Mammary epithelial cell (primary cell): ENCODE data around the gene CD99L2.

Experiments
- CTCF ChIP-seq, 2 donors: IDR thresholded peaks in 1 of 2; conservative IDR thresholded peaks in 1 of 2; 2 replicates each; pipeline ENCODE4 v1.5.1; 2011 to 2012; ENCODE audit warnings: inconsistent platforms in 2 of 2, low read length in 2 of 2, mild to moderate bottlenecking in 2 of 2, control low read depth in 1 of 2, low read depth in 1 of 2; ENCODE audit not compliant: insufficient read depth in 1 of 2; ENCODE audit errors: extremely low read depth in 1 of 2
- EZH2 ChIP-seq: IDR thresholded peaks from 2 replicates; pipeline ENCODE4 v1.6.1; 2012; ENCODE audit warnings: low read length, inconsistent platforms, borderline replicate concordance

- TF ChIP-seq CTCF (conservative IDR thresholded peaks at IDR 0.05 in 1 of 2, IDR thresholded peaks at IDR 0.05 in 1 of 2; ENCODE audit: extremely low read depth in 1 of 2, insufficient read depth in 1 of 2, low read depth in 1 of 2, low read length in 2 of 2) (no peak), EZH2 (no peak)
Observed at GRCh38 chrX:150775569-150776350, 122.7 kb downstream of the CD99L2 start.
